HCT116 (cell line): Measurements from ENCODE around the gene SLC6A6. TPM values are rescaled to one million over a fixed set of nuclear protein-coding genes. Genes with fewer than 3 reads are reported as not detected.

Experiments used
- ATAC-seq: fragments of 200-7000 bp; cut with Tn5 transposase; 2 replicates; pipeline ENCODE4 v1.9.1; 2020; ENCODE audit warnings: mild to moderate bottlenecking, moderate library complexity
- BruUV-seq: library from RNA; stranded (reverse); fragments of 400-500 nt; replicated peaks from 2 replicates; lab custom pipeline; 2021; lab: Mats Ljungman, UMichigan
- CTCF ChIA-PET: fragments of 300-600 bp; sonication (Branson Sonifier 250); formaldehyde crosslinking; loops from one replicate; lab custom pipeline; 2021; ENCODE audit warnings: antibody characterized with exemption; lab: Charles Lee
- POLR2A ChIA-PET: fragments of 300-600, 350-600 bp; sonication (Branson Sonifier 250); formaldehyde crosslinking; loops from one replicate; lab custom pipeline; 2021; ENCODE audit warnings: antibody characterized with exemption; lab: Charles Lee
- RAD21 ChIA-PET, 2 experiments: fragments of 300-600 bp; sonication (Branson Sonifier 250); formaldehyde crosslinking; loops; one replicate each; lab custom pipeline; 2023; ENCODE audit warnings: low total read pairs in 2 of 2; ENCODE audit not compliant: uncharacterized antibody in 2 of 2, unreplicated experiment in 2 of 2, low non-redundant PET in 1 of 2; lab: Charles Lee
- DNase-seq: peaks from one replicate; pipeline ENCODE4 v3.0.0-alpha.2; 2010; ENCODE audit warnings: low read depth, low spot score
- H2AFZ ChIP-seq: fragments of 200-600 bp; shearing (Covaris generic), sonication (generic); 2 replicates; pipeline ENCODE4 v1.6.1; 2017; ENCODE audit warnings: low read depth, mixed run types, mixed read lengths, antibody characterized with exemption, low read length; ENCODE audit not compliant: poor library complexity, severe bottlenecking
- H3K27ac ChIP-seq: 2 replicates; pipeline ENCODE4 v1.5.1; 2012; ENCODE audit warnings: low read depth, low read length
- H3K27me3 ChIP-seq: fragments of 200-600 bp; sonication (generic); 2 replicates; pipeline ENCODE4 v1.6.1; 2016; ENCODE audit warnings: mixed run types, low read length, mixed read lengths; ENCODE audit not compliant: insufficient read depth
- H3K36me3 ChIP-seq, 2 experiments: fragments of 200-500 bp in 1 of 2; fragments of 200-600 bp in 1 of 2; sonication (Bioruptor generic) in 1 of 2; sonication (generic) in 1 of 2; 2 replicates each; pipeline versions ENCODE4 v1.5.1 to v1.6.1; 2014 to 2016; ENCODE audit warnings: low read length in 2 of 2, inconsistent platforms in 1 of 2, mixed read lengths in 1 of 2, mixed run types in 1 of 2; ENCODE audit not compliant: insufficient read depth in 2 of 2, control insufficient read depth in 1 of 2
- H3K4me1 ChIP-seq, 2 experiments: fragments of 200-600 bp in 1 of 2; sonication (generic) in 1 of 2; 2 replicates each; pipeline versions ENCODE4 v1.5.1 to v1.6.1; 2012 to 2017; ENCODE audit warnings: low read length in 2 of 2, inconsistent platforms in 1 of 2, mild to moderate bottlenecking in 1 of 2, mixed read lengths in 1 of 2, mixed run types in 1 of 2, moderate library complexity in 1 of 2; ENCODE audit not compliant: insufficient read depth in 2 of 2, control insufficient read depth in 1 of 2
- H3K4me2 ChIP-seq: fragments of 200-600 bp; sonication (generic); 2 replicates; pipeline ENCODE4 v1.6.1; 2017; ENCODE audit warnings: mixed run types, low read length, mixed read lengths
- H3K4me3 ChIP-seq, 2 experiments: fragments of 200-600 bp in 1 of 2; sonication (generic) in 1 of 2; replicated peaks in 1 of 2; 2 replicates each; pipeline ENCODE4 v1.5.1; 2011 to 2016; ENCODE audit warnings: low read length in 2 of 2, control low read depth in 1 of 2, low read depth in 1 of 2, mild to moderate bottlenecking in 1 of 2, mixed read lengths in 1 of 2, mixed run types in 1 of 2
- H3K79me2 ChIP-seq: fragments of 200-600 bp; sonication (generic); 2 replicates; pipeline ENCODE4 v1.6.1; 2017; ENCODE audit warnings: mild to moderate bottlenecking, mixed run types, low read length, moderate library complexity, mixed read lengths; ENCODE audit not compliant: insufficient read depth
- H3K9ac ChIP-seq: fragments of 200-600 bp; sonication (generic); 2 replicates; pipeline ENCODE4 v1.6.1; 2016; ENCODE audit warnings: low read length, mixed read lengths
- H3K9me2 ChIP-seq: fragments of 200-600 bp; sonication (generic), shearing (Covaris generic); 2 replicates; pipeline ENCODE4 v1.6.1; 2017; ENCODE audit warnings: mixed run types, mild to moderate bottlenecking, moderate library complexity; ENCODE audit not compliant: insufficient read depth
- H3K9me3 ChIP-seq, 2 experiments: fragments of 200-500 bp in 1 of 2; fragments of 200-600 bp in 1 of 2; sonication (Bioruptor generic) in 1 of 2; sonication (generic) in 1 of 2; 2 replicates each; pipeline ENCODE4 v1.6.1; 2014 to 2017; ENCODE audit warnings: low read length in 2 of 2, mixed read lengths in 2 of 2, inconsistent platforms in 1 of 2, low read depth in 1 of 2, mild to moderate bottlenecking in 1 of 2, mixed run types in 1 of 2, moderate library complexity in 1 of 2; ENCODE audit not compliant: control insufficient read depth in 1 of 2, insufficient read depth in 1 of 2
- H4K20me1 ChIP-seq: fragments of 200-600 bp; sonication (generic), shearing (Covaris generic); 2 replicates; pipeline ENCODE4 v1.6.1; 2017; ENCODE audit warnings: mixed run types, mild to moderate bottlenecking, moderate library complexity; ENCODE audit not compliant: insufficient read depth
- CBX3 ChIP-seq: IDR thresholded peaks from 2 replicates; pipeline ENCODE4 v1.6.1; 2012; ENCODE audit warnings: low read depth
- CEBPB ChIP-seq: IDR thresholded peaks from 2 replicates; pipeline ENCODE4 v1.6.1; 2012; ENCODE audit warnings: low read depth
- EGR1 ChIP-seq: IDR thresholded peaks from 2 replicates; pipeline ENCODE4 v1.6.1; 2012; ENCODE audit warnings: low read depth
- FOSL1 ChIP-seq: IDR thresholded peaks from 2 replicates; pipeline ENCODE4 v1.6.1; 2012; ENCODE audit warnings: low read depth
- POLR2AphosphoS5 ChIP-seq: IDR thresholded peaks from 2 replicates; pipeline ENCODE4 v1.6.1; 2011; ENCODE audit warnings: mild to moderate bottlenecking, low read depth, low read length, moderate library complexity
- SIN3A ChIP-seq: IDR thresholded peaks from 2 replicates; pipeline ENCODE4 v1.6.1; 2012; ENCODE audit warnings: low read depth
- SRF ChIP-seq: IDR thresholded peaks from 2 replicates; pipeline ENCODE4 v1.6.1; 2012; ENCODE audit warnings: low read depth
- TCF7L2 ChIP-seq: IDR thresholded peaks from 2 replicates; pipeline ENCODE4 v1.7.0; 2011; ENCODE audit warnings: borderline replicate concordance, inconsistent platforms; ENCODE audit not compliant: insufficient read depth, insufficient read length; ENCODE audit errors: extremely low read depth
- YY1 ChIP-seq: IDR thresholded peaks from 2 replicates; pipeline ENCODE4 v1.6.1; 2011; ENCODE audit warnings: low read length, low read depth, moderate library complexity, mild to moderate bottlenecking; ENCODE audit not compliant: insufficient replicate concordance; ENCODE audit errors: extremely low read depth
- ZFX ChIP-seq: fragments of 450-650 bp; IDR thresholded peaks from 2 replicates; pipeline ENCODE4 v1.6.1; 2017
- intact Hi-C: fragments of 100-400 bp; cut with micrococcal nuclease; formaldehyde crosslinking; loops from 2 replicates; pipeline ENCODE4 v1.10.0; 2022
- total RNA-seq: library from RNA; stranded (reverse); gene quantifications from one replicate; pipeline ENCODE4 v1.2.1, GENCODE V29; 2021; ENCODE audit not compliant: unreplicated experiment
- TF ChIP-seq, protein P1 (sequence below), 3 experiments: fragments of 200-600 bp in 1 of 3; sonication (generic) in 1 of 3; IDR thresholded peaks in 2 of 3; conservative IDR thresholded peaks in 1 of 3; 2 replicates each; pipeline ENCODE4 v1.5.1; 2012 to 2017; ENCODE audit warnings: low read depth in 2 of 3, low read length in 2 of 3, antibody characterized with exemption in 1 of 3, borderline replicate concordance in 1 of 3, control low read depth in 1 of 3, mild to moderate bottlenecking in 1 of 3, mixed read lengths in 1 of 3, mixed run types in 1 of 3, moderate library complexity in 1 of 3; ENCODE audit not compliant: insufficient read depth in 1 of 3
- TF ChIP-seq, protein P2 (sequence below): IDR thresholded peaks from 2 replicates; pipeline ENCODE4 v1.6.1; 2012

The SLC6A6 gene
- total RNA-seq, 1 experiment from 2014 or later: 36.3 TPM

DNA sequence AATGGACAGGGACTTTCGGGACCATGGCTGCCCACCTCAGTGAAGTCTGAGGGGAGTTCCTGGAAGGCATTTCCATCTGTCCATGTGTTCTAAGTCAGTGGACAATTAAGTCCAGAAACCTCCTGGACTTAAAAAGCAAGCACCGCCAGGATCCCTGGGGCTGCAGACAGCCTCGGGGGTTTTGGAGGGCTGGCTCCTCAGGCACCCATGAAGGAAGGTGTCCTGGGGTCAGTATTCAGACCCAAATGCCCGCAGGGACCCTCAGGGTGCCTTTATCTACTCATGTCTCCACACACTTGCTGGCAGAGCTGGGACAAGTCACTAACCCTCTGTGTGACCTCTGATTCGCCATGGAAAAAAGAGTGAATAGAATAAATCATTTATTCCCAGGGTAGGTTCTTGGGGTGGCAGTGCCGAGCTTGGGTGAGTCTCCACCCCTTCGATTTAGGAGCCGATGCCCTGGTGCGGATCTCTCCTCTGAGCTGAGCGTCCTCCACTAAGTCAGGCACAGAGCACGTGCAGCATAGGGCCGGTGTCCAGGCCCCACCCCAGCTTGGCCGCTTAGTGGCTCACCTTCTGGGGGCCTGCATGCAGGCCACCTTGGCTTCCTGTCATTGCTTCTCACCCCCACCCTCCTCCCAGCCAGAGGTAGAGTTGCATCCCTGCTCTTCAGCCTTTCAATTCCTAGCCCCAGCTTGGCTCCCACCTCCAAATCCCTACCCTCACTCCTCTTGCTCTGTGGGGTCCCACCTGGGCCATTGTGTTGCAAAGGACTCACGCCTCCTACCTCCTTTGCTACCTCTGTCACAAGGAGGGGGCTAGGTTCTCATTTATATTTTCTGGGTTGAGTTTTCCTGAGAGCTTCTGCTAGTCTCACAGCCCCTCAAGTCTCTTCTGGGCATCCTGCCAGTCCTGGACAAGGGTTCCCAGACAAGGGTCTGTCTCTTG lies 19.9 kb downstream of the SLC6A6 start:
- H3K79me2 ChIP-seq: peaks cover 50% of the 10 kb centered on the region; the same call in 1 of the 2 replicates
- ChIA-PET CTCF (no interaction called here), RAD21 (no interaction called here), POLR2A (interaction anchor here (1.4 kb wide), 1 partner anchor 13 kb away, joined by 4 read pairs; no protein-coding TSS in a partner anchor)
- no peaks in the 10 kb centered on the region for H3K27me3 ChIP-seq
- H3K9ac ChIP-seq: no peak overlapping the region
- no peak overlapping the region for H3K4me3 ChIP-seq
- no peaks in the 10 kb centered on the region for H4K20me1 ChIP-seq
- H3K9me3 ChIP-seq: no peaks in the 10 kb centered on the region
- H3K27ac ChIP-seq: no peak overlapping the region
- TF ChIP-seq EGR1 (no peak), POLR2AphosphoS5 (no peak), CEBPB (no peak)
- BruUV-seq: no TSS peak
- no peak overlapping the region for H2AFZ ChIP-seq
- intact Hi-C loops: no loop called here
- no peak overlapping the region for H3K4me2 ChIP-seq
- DNase-seq (no peak), ATAC-seq (no peak)
- H3K4me1 ChIP-seq: peaks cover 0 to 10% of the 10 kb centered on the region in 2 experiments; a peak in 1 of 4 replicates
- H3K9me2 ChIP-seq: no peaks in the 10 kb centered on the region
- H3K36me3 ChIP-seq: peaks cover 3 to 14% of the 10 kb centered on the region in 2 experiments; a peak in 3 of 4 replicates

- H3K27me3 ChIP-seq: no peaks in the 10 kb centered on the region
- H3K4me3 ChIP-seq: no peak overlapping the region
- H3K36me3 ChIP-seq: peaks cover 0 to 8% of the 10 kb centered on the region in 2 experiments; a peak in 2 of 4 replicates
- no TSS peak for BruUV-seq
- intact Hi-C loops: no loop called here
- H3K9me2 ChIP-seq: no peaks in the 10 kb centered on the region
- no peak for ATAC-seq
- H3K9me3 ChIP-seq: no peaks in the 10 kb centered on the region
- no peak for DNase-seq
- peaks cover 49% of the 10 kb centered on the region; the same call in 1 of the 2 replicates for H3K79me2 ChIP-seq
- H3K27ac ChIP-seq: no peak overlapping the region
- peaks cover 0 to 10% of the 10 kb centered on the region in 2 experiments; a peak in 1 of 4 replicates for H3K4me1 ChIP-seq
- no peak overlapping the region for H2AFZ ChIP-seq
- CTCF ChIA-PET: no interaction called here
- H4K20me1 ChIP-seq: no peaks in the 10 kb centered on the region
- H3K9ac ChIP-seq: no peak overlapping the region
- RAD21 ChIA-PET: no interaction called here
- POLR2A ChIA-PET: interaction anchor here (1.4 kb wide), 1 partner anchor 14 kb away, joined by 4 read pairs; no protein-coding TSS in a partner anchor
- H3K4me2 ChIP-seq: no peak overlapping the region
- no peak for TF ChIP-seq CEBPB
- no peak for TF ChIP-seq CBX3
- no peak for TF ChIP-seq YY1
- no peak for TF ChIP-seq ZFX
- TF ChIP-seq, protein P1, sequence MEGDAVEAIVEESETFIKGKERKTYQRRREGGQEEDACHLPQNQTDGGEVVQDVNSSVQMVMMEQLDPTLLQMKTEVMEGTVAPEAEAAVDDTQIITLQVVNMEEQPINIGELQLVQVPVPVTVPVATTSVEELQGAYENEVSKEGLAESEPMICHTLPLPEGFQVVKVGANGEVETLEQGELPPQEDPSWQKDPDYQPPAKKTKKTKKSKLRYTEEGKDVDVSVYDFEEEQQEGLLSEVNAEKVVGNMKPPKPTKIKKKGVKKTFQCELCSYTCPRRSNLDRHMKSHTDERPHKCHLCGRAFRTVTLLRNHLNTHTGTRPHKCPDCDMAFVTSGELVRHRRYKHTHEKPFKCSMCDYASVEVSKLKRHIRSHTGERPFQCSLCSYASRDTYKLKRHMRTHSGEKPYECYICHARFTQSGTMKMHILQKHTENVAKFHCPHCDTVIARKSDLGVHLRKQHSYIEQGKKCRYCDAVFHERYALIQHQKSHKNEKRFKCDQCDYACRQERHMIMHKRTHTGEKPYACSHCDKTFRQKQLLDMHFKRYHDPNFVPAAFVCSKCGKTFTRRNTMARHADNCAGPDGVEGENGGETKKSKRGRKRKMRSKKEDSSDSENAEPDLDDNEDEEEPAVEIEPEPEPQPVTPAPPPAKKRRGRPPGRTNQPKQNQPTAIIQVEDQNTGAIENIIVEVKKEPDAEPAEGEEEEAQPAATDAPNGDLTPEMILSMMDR (IDR thresholded peaks at IDR 0.05 in 2 of 3, conservative IDR thresholded peaks at IDR 0.05 in 1 of 3; ENCODE audit: borderline replicate concordance in 1 of 3, insufficient read depth in 1 of 3, low read depth in 2 of 3, low read length in 2 of 3): no peak
- no peak for TF ChIP-seq SIN3A
- TF ChIP-seq FOSL1: no peak
- no peak for TF ChIP-seq TCF7L2
- TF ChIP-seq SRF: no peak
- TF ChIP-seq, protein P2, sequence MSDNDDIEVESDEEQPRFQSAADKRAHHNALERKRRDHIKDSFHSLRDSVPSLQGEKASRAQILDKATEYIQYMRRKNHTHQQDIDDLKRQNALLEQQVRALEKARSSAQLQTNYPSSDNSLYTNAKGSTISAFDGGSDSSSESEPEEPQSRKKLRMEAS: no peak
These were observed 20.9 kb downstream of the SLC6A6 start for GRCh38 chr3:14423197-14423743.
